ENCODE measurements around the gene LIMK2. TPM values are rescaled to one million over a fixed set of nuclear protein-coding genes. Genes with fewer than 3 reads are reported as not detected.
"Not testable (repeated sequence)": the region's sequence is repeated elsewhere in the genome, so short reads cannot be mapped to it uniquely, and the experiment has no call there.

LIMK2 gene
- total RNA-seq, 2 donors from 2014 or later = 390 to 657 TPM

- ATAC-seq = peak in 1 of 2 donors; percentile 12
- DNase-seq (ENCODE audit: low spot score) = peak; percentile 71
- Mint-ChIP-seq H3K4me3 (no peak overlapping the region), H3K4me1 (ENCODE audit: low read depth in 2 of 2) (peaks cover 0 to 2% of the 10 kb centered on the region in 2 donors), H3K27me3 (no peaks in the 10 kb centered on the region), H3K27ac (peak overlapping the region in 1 of 2 donors; percentile 11), H3K9me3 (peaks cover 3% of the 10 kb centered on the region), H3K36me3 (no peaks in the 10 kb centered on the region)
Observed at GRCh38 chr22:31313366-31314147, 101.5 kb downstream of the LIMK2 start.

GRCh38 chr22:31314220-31314619 is 102.1 kb downstream of the LIMK2 start:
- not testable (repeated sequence) for H3K4me1 Mint-ChIP-seq (ENCODE audit: low read depth in 2 of 2); H3K27me3 Mint-ChIP-seq; DNase-seq (ENCODE audit: low spot score); ATAC-seq; H3K27ac Mint-ChIP-seq; H3K9me3 Mint-ChIP-seq; H3K36me3 Mint-ChIP-seq; H3K4me3 Mint-ChIP-seq

- Mint-ChIP-seq H3K36me3 (peaks cover 15% of the 10 kb centered on the region), H3K27me3 (no peaks in the 10 kb centered on the region), H3K9me3 (no peaks in the 10 kb centered on the region), H3K4me3 (no peak overlapping the region), H3K4me1 (ENCODE audit: low read depth in 2 of 2) (peaks cover 0 to 4% of the 10 kb centered on the region in 2 donors), H3K27ac (no peak overlapping the region)
- ATAC-seq (no peak), DNase-seq (ENCODE audit: low spot score) (no peak)
Observed at GRCh38 chr22:31321421-31321820, 109.3 kb downstream of the LIMK2 start.

GRCh38 chr22:31323578-31324550 is 111.8 kb downstream of the LIMK2 start:
- Mint-ChIP-seq H3K9me3 (no peaks in the 10 kb centered on the region), H3K4me3 (no peak overlapping the region), H3K4me1 (ENCODE audit: low read depth in 2 of 2) (peaks cover 0 to 6% of the 10 kb centered on the region in 2 donors), H3K27ac (peak overlapping the region in 1 of 2 donors; percentile 21), H3K27me3 (no peaks in the 10 kb centered on the region), H3K36me3 (peaks cover 15% of the 10 kb centered on the region)
- no peak for ATAC-seq
- DNase-seq (ENCODE audit: low spot score) = no peak

- Mint-ChIP-seq H3K4me1 (ENCODE audit: low read depth in 2 of 2) (peaks cover 7 to 13% of the 10 kb centered on the region in 2 donors), H3K9me3 (no peaks in the 10 kb centered on the region), H3K27me3 (no peaks in the 10 kb centered on the region), H3K27ac (no peak overlapping the region), H3K36me3 (peaks cover 21% of the 10 kb centered on the region), H3K4me3 (no peak overlapping the region)
- no peak for ATAC-seq
- DNase-seq (ENCODE audit: low spot score) = no peak
Observed at GRCh38 chr22:31326877-31327276, 114.8 kb downstream of the LIMK2 start.

GRCh38 chr22:31327806-31328543 is 115.9 kb downstream of the LIMK2 start:
- Mint-ChIP-seq H3K27ac (no peak overlapping the region), H3K4me1 (ENCODE audit: low read depth in 2 of 2) (peaks cover 7 to 13% of the 10 kb centered on the region in 2 donors), H3K27me3 (no peaks in the 10 kb centered on the region), H3K9me3 (no peaks in the 10 kb centered on the region), H3K36me3 (peaks cover 25% of the 10 kb centered on the region), H3K4me3 (no peak overlapping the region)
- DNase-seq (ENCODE audit: low spot score) (no peak), ATAC-seq (no peak)

GRCh38 chr22:31328544-31328960 is 116.5 kb downstream of the LIMK2 start:
- Mint-ChIP-seq H3K4me3 (no peak overlapping the region), H3K4me1 (ENCODE audit: low read depth in 2 of 2) (peaks cover 7 to 16% of the 10 kb centered on the region in 2 donors), H3K36me3 (peaks cover 31% of the 10 kb centered on the region), H3K27ac (no peak overlapping the region), H3K27me3 (no peaks in the 10 kb centered on the region), H3K9me3 (no peaks in the 10 kb centered on the region)
- DNase-seq (ENCODE audit: low spot score) (no peak), ATAC-seq (no peak)

- Mint-ChIP-seq H3K27me3 (no peaks in the 10 kb centered on the region), H3K9me3 (no peaks in the 10 kb centered on the region), H3K36me3 (peaks cover 35% of the 10 kb centered on the region), H3K4me1 (ENCODE audit: low read depth in 2 of 2) (peaks cover 7 to 20% of the 10 kb centered on the region in 2 donors), H3K4me3 (no peak overlapping the region), H3K27ac (peak overlapping the region in 1 of 2 donors; percentile 69)
- ATAC-seq (no peak), DNase-seq (ENCODE audit: low spot score) (no peak)
Observed at GRCh38 chr22:31329029-31329428, 116.9 kb downstream of the LIMK2 start.

Other genes with a start within 250 kb of the LIMK2 start
- 10 to 100 TPM; 23.6 to 30.4 TPM for gene MORC2, start 243.5 kb upstream of the LIMK2 start, total RNA-seq
- gene TUG1, start 243.0 kb upstream of the LIMK2 start, total RNA-seq = 10 to 100 TPM; 52.1 to 71.1 TPM
- 10 to 100 TPM; 17.2 to 19.9 TPM for gene SMTN, start 131.0 kb upstream of the LIMK2 start, total RNA-seq
- gene SELENOM, start 104.7 kb upstream of the LIMK2 start, total RNA-seq = 1 to 10 TPM; 4.4 to 6.0 TPM
- under 1 TPM in 1 of 2 donors, not detected in 1; 0.19 TPM for gene INPP5J, start 89.3 kb upstream of the LIMK2 start, total RNA-seq
- gene PLA2G3, start 71.8 kb upstream of the LIMK2 start, total RNA-seq = not detected
- 10 to 100 TPM; 22.1 to 31.2 TPM for gene RNF185, start 52.1 kb upstream of the LIMK2 start, total RNA-seq
- gene PIK3IP1, start 80.2 kb downstream of the LIMK2 start, total RNA-seq = 1 to 10 TPM in 1 of 2 donors, under 1 TPM in 1; 0.74 to 1.0 TPM
- 10 to 100 TPM; 13.9 to 34.1 TPM for gene PATZ1, start 134.0 kb downstream of the LIMK2 start, total RNA-seq
- gene DRG1, start 187.3 kb downstream of the LIMK2 start, total RNA-seq = 100 to 1,000 TPM; 111 to 138 TPM

Measured in natural killer cell treated with Interleukin-12 subunit alpha and Interleukin-12 subunit beta and Interleukin-15 and Interleukin-18, amount 100 ng/mL, for 72 hours (primary cell).